IMR-90 (cell line): ENCODE results near the gene LSM8. TPM values are rescaled to one million over a fixed set of nuclear protein-coding genes. Genes with fewer than 3 reads are reported as not detected.

ENCODE experiments used
- ATAC-seq: fragments of 200-7000 bp; cut with Tn5 transposase; 2 replicates; pipeline ENCODE4 v1.9.1; 2020; ENCODE audit warnings: low read depth, mild to moderate bottlenecking, moderate library complexity
- BruUV-seq: library from RNA; stranded (reverse); fragments of 400-500 nt; replicated peaks from 2 replicates; lab custom pipeline; 2021; lab: Mats Ljungman, UMichigan
- CTCF ChIA-PET: fragments of 300-600 bp; formaldehyde crosslinking; extraction: SDS; loops from one replicate; lab custom pipeline; 2021; ENCODE audit warnings: antibody characterized with exemption; lab: Yijun Ruan, JAX
- POLR2A ChIA-PET: fragments of 300-600 bp; sonication (Branson Sonifier 250); formaldehyde crosslinking; loops from one replicate; lab custom pipeline; 2022; ENCODE audit warnings: antibody characterized with exemption; ENCODE audit not compliant: unreplicated experiment; lab: Charles Lee
- DNase-seq: peaks from one replicate; pipeline ENCODE4 v3.0.0; 2013
- H2AFZ ChIP-seq: replicated peaks from 2 replicates; pipeline ENCODE3; 2013; ENCODE audit warnings: low read length, mild to moderate bottlenecking; ENCODE audit not compliant: poor library complexity
- H2AK5ac ChIP-seq: 2 replicates; pipeline ENCODE4 v1.6.1; 2013; ENCODE audit warnings: low read depth, low read length, inconsistent platforms
- H2AK9ac ChIP-seq: replicated peaks from 2 replicates; pipeline ENCODE3; 2013; ENCODE audit warnings: mild to moderate bottlenecking, low read depth, low read length, moderate library complexity; ENCODE audit not compliant: poor library complexity
- H2BK120ac ChIP-seq: 2 replicates; pipeline ENCODE4 v1.6.1; 2013; ENCODE audit warnings: low read depth, low read length, inconsistent platforms
- H2BK15ac ChIP-seq: 3 replicates; pipeline ENCODE4 v1.6.1; 2013; ENCODE audit warnings: low read depth, low read length, inconsistent platforms
- H2BK20ac ChIP-seq: 2 replicates; pipeline ENCODE4 v1.6.1; 2013; ENCODE audit warnings: low read depth, mild to moderate bottlenecking, inconsistent platforms, low read length, moderate library complexity
- H2BK5ac ChIP-seq: 2 replicates; pipeline ENCODE4 v1.6.1; 2013; ENCODE audit warnings: mild to moderate bottlenecking, low read depth, low read length, inconsistent platforms; ENCODE audit not compliant: poor library complexity, severe bottlenecking
- H3K14ac ChIP-seq: replicated peaks from 2 replicates; pipeline ENCODE4 v1.6.1; 2013; ENCODE audit warnings: low read depth, low read length, inconsistent platforms
- H3K18ac ChIP-seq: 2 replicates; pipeline ENCODE4 v1.6.1; 2013; ENCODE audit warnings: low read depth, low read length, control low read depth
- H3K23ac ChIP-seq: 2 replicates; pipeline ENCODE4 v1.6.1; 2013; ENCODE audit warnings: low read depth, low read length, inconsistent platforms
- H3K27ac ChIP-seq: 2 replicates; pipeline ENCODE4 v1.5.1; 2013; ENCODE audit warnings: mild to moderate bottlenecking, control low read depth, low read length; ENCODE audit not compliant: insufficient read depth
- H3K27me3 ChIP-seq: 2 replicates; pipeline ENCODE4 v1.6.1; 2013; ENCODE audit warnings: low read length; ENCODE audit not compliant: control insufficient read depth, insufficient read depth
- H3K36me3 ChIP-seq: 2 replicates; pipeline ENCODE4 v1.6.1; 2013; ENCODE audit warnings: low read length, mixed read lengths; ENCODE audit not compliant: control insufficient read depth, insufficient read depth
- H3K4ac ChIP-seq: 2 replicates; pipeline ENCODE4 v1.6.1; 2013; ENCODE audit warnings: low read depth, low read length, inconsistent platforms
- H3K4me1 ChIP-seq: 2 replicates; pipeline ENCODE4 v1.6.1; 2013; ENCODE audit warnings: low read length, mixed read lengths; ENCODE audit not compliant: control insufficient read depth, insufficient read depth
- H3K4me2 ChIP-seq: 2 replicates; pipeline ENCODE4 v1.6.1; 2013; ENCODE audit warnings: low read depth, mild to moderate bottlenecking, control low read depth, low read length, moderate library complexity
- H3K4me3 ChIP-seq: 2 replicates; pipeline ENCODE4 v1.5.1; 2013; ENCODE audit warnings: low read depth, mild to moderate bottlenecking, control low read depth, low read length, moderate library complexity; ENCODE audit not compliant: insufficient read depth
- H3K56ac ChIP-seq: 2 replicates; pipeline ENCODE4 v1.6.1; 2013; ENCODE audit warnings: low read length, inconsistent platforms; ENCODE audit not compliant: insufficient read depth; ENCODE audit errors: extremely low read depth
- H3K79me1 ChIP-seq, 2 experiments: 2 replicates each; pipeline ENCODE4 v1.6.1; 2013; ENCODE audit warnings: low read length in 2 of 2, inconsistent platforms in 1 of 2, low read depth in 1 of 2
- H3K9ac ChIP-seq: 2 replicates; pipeline ENCODE4 v1.6.1; 2013; ENCODE audit warnings: low read depth, low read length, control low read depth
- H3K9me1 ChIP-seq: 2 replicates; pipeline ENCODE4 v1.6.1; 2013; ENCODE audit warnings: low read length, inconsistent platforms; ENCODE audit not compliant: insufficient read depth
- H3K9me3 ChIP-seq: 2 replicates; pipeline ENCODE4 v1.6.1; 2013; ENCODE audit warnings: low read length; ENCODE audit not compliant: control insufficient read depth, insufficient read depth
- H4K20me1 ChIP-seq: 2 replicates; pipeline ENCODE4 v1.6.1; 2013; ENCODE audit warnings: low read length, inconsistent platforms; ENCODE audit not compliant: insufficient read depth
- H4K5ac ChIP-seq: 2 replicates; pipeline ENCODE4 v1.6.1; 2013; ENCODE audit warnings: mild to moderate bottlenecking, low read depth, low read length, control low read depth
- H4K8ac ChIP-seq, 2 experiments: 2 replicates each; pipeline ENCODE4 v1.6.1; 2013; ENCODE audit warnings: low read depth in 2 of 2, low read length in 2 of 2, control low read depth in 1 of 2, inconsistent platforms in 1 of 2
- H4K91ac ChIP-seq: 2 replicates; pipeline ENCODE4 v1.6.1; 2013; ENCODE audit warnings: low read depth, low read length, inconsistent platforms; ENCODE audit not compliant: insufficient read depth
- CHD1 ChIP-seq: IDR thresholded peaks from 2 replicates; pipeline ENCODE4 v1.6.1; 2012; ENCODE audit warnings: low read depth, low read length, improper control_type of control experiment
- RAD21 ChIP-seq: IDR thresholded peaks from 2 replicates; pipeline ENCODE4 v1.6.1; 2012; ENCODE audit warnings: low read length, improper control_type of control experiment
- RFX5 ChIP-seq: IDR thresholded peaks from 2 replicates; pipeline ENCODE4 v1.8.0; 2012; ENCODE audit warnings: low read depth, mild to moderate bottlenecking, low read length, moderate library complexity
- WGBS, 2 experiments: methylation state at CpG; one replicate each; pipeline versions ENCODE4 v1.1.5 to v1.1.7; 2013; ENCODE audit warnings: missing lambda C conversion rate in 2 of 2; ENCODE audit not compliant: insufficient read length in 1 of 2; ENCODE audit errors: extremely low coverage in 2 of 2; 5-methylcytosine and 5-hydroxymethylcytosine counted together
- dilution Hi-C: fragments of 300-500 bp; cut with HindIII; formaldehyde crosslinking; loops from one replicate; pipeline ENCODE4 v1.14.3; 2018; ENCODE audit warnings: low sequenced_read_pairs; ENCODE audit not compliant: unreplicated experiment
- in situ Hi-C: fragments of 300-500 bp; cut with MboI; formaldehyde crosslinking; loops from 3 replicates; pipeline ENCODE4 v1.14.3; 2019; ENCODE audit warnings: low sequenced_read_pairs, inconsistent platforms, mixed read lengths
- intact Hi-C: fragments of 100-400 bp; cut with micrococcal nuclease; formaldehyde crosslinking; loops from 2 replicates; pipeline ENCODE4 v1.10.0; 2022
- polyA plus RNA-seq, 3 experiments: library from polyadenylated mRNA; depleted of rRNA; stranded (reverse); fragments of >200 nt; gene quantifications; 2 replicates each; pipeline ENCODE4 v1.2.3, GENCODE V29; 2012; ENCODE audit warnings: low replicate concordance in 1 of 3
- total RNA-seq: library from RNA; depleted of rRNA; stranded (reverse); fragments of >200 nt; gene quantifications from 2 replicates; pipeline ENCODE4 v1.2.3, GENCODE V29; 2012
- TF ChIP-seq, protein P1 (sequence below): fragments of 150-350 bp; IDR thresholded peaks from 2 replicates; pipeline ENCODE4 v1.6.1; 2016; ENCODE audit warnings: low read depth, mild to moderate bottlenecking, low read length, moderate library complexity, borderline replicate concordance

The LSM8 gene
- total and polyA plus RNA-seq, 2 of the 4 experiments (the other 2 are of a cell fraction): 9.7 to 30.2 TPM

DNA sequence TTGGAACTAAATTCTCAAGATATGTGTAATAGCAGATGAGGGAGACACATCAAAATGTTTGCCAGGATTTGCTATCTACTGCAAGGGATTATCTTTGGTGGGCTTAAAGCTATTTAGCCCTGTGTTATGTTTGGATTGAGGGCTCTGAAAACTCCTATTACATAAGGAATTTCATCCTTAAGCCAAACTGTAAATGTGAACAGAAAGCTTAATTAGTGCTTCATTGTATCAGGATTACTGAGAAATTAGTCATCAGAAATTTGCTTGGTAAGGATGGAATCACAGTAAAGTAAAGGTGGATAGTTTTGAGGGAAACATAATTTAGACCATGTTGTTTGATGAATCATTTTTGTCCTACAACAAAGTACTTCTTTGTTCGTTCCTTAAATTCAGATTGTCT lies 48.9 kb downstream of the LSM8 start:
- intact Hi-C loops (no loop called here), in situ Hi-C loops (no loop called here), dilution Hi-C loops (no loop called here)
- Histone ChIP-seq H2BK5ac (no peak overlapping the region), H3K9ac (no peak overlapping the region), H3K36me3 (no peaks in the 10 kb centered on the region), H2BK15ac (no peak overlapping the region), H4K8ac (no peak overlapping the region), H3K79me1 (no peaks in the 10 kb centered on the region), H3K4me1 (no peaks in the 10 kb centered on the region), H2BK120ac (no peak overlapping the region), H3K27me3 (no peaks in the 10 kb centered on the region), H4K5ac (no peak overlapping the region), H2BK20ac (no peak overlapping the region), H2AFZ (no peak overlapping the region), H3K23ac (no peak overlapping the region), H3K14ac (no peak overlapping the region), H2AK9ac (no peak overlapping the region), H3K18ac (no peak overlapping the region), H4K91ac (no peak overlapping the region), H3K4ac (no peak overlapping the region), H3K56ac (no peak overlapping the region), H3K9me1 (no peaks in the 10 kb centered on the region), H3K27ac (no peak overlapping the region), H3K4me3 (no peak overlapping the region), H2AK5ac (no peak overlapping the region), H4K20me1 (no peaks in the 10 kb centered on the region), H3K4me2 (no peak overlapping the region), H3K9me3 (no peaks in the 10 kb centered on the region)
- no peak for ATAC-seq
- ChIA-PET CTCF (no interaction called here), POLR2A (no interaction called here)
- DNase-seq: no peak
- TF ChIP-seq RFX5 (no peak), CHD1 (no peak), RAD21 (no peak)
- TF ChIP-seq, protein P1, sequence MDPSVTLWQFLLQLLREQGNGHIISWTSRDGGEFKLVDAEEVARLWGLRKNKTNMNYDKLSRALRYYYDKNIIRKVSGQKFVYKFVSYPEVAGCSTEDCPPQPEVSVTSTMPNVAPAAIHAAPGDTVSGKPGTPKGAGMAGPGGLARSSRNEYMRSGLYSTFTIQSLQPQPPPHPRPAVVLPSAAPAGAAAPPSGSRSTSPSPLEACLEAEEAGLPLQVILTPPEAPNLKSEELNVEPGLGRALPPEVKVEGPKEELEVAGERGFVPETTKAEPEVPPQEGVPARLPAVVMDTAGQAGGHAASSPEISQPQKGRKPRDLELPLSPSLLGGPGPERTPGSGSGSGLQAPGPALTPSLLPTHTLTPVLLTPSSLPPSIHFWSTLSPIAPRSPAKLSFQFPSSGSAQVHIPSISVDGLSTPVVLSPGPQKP: no peak
- no CpG with 5 or more reads among the region's 1 CpG for WGBS, 2 experiments
- no TSS peak for BruUV-seq
